ENCODE results near the gene MEGF6.
"Not testable (repeated sequence)": the region's sequence is repeated elsewhere in the genome, so short reads cannot be mapped to it uniquely, and the experiment has no call there.

Gene MEGF6

DNA sequence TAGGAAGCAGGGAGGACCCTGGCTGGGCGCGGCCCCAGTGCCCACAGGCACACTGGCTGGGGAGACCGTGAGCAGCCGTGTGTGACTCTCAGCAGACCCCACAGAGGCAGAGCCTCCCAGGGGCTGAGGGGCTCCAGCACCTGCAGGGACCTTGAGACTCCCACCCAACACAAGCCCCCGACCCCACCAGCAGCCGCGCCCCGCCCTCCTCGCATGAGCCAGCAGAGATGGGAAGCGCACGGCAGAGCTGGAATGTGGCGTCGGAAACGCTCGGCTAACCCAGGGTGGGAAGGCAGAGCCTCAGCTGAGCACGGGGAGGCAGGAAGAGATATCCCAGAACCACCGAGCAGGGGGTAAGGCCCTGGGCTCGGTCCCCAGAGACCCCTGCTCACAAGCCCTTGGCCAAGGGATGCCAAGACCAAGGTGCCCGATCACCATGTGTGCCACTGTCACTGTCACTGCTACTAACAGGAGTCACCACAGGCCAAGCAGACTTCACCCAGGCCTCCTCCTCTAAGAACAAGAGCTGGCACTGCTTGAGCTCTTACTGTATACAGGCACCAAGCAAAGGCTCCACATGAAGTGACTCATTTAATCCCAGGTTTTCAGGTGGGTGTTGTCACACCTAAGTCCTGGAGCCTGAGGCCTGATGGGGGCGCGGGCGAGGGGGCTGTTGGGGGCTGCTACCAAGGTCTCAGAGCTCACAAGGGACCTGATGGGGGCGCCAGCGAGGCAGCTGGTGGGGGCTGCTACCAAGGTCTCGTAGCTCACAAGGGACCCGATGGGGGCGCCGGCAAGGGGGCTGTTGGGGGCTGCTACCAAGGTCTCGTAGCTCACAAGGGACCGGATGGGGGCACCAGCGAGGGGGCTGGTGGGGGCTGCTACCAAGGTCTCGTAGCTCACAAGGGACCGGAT is 20.1 kb downstream of the MEGF6 start:
- no peak for DNase-seq (ENCODE audit: low spot score)

GRCh38 chr1:3590139-3590763 is 21.1 kb downstream of the MEGF6 start:
- DNase-seq (ENCODE audit: low spot score) = no peak

GRCh38 chr1:3588395-3588794 is 22.9 kb downstream of the MEGF6 start:
- DNase-seq (ENCODE audit: low spot score) = no peak

DNA sequence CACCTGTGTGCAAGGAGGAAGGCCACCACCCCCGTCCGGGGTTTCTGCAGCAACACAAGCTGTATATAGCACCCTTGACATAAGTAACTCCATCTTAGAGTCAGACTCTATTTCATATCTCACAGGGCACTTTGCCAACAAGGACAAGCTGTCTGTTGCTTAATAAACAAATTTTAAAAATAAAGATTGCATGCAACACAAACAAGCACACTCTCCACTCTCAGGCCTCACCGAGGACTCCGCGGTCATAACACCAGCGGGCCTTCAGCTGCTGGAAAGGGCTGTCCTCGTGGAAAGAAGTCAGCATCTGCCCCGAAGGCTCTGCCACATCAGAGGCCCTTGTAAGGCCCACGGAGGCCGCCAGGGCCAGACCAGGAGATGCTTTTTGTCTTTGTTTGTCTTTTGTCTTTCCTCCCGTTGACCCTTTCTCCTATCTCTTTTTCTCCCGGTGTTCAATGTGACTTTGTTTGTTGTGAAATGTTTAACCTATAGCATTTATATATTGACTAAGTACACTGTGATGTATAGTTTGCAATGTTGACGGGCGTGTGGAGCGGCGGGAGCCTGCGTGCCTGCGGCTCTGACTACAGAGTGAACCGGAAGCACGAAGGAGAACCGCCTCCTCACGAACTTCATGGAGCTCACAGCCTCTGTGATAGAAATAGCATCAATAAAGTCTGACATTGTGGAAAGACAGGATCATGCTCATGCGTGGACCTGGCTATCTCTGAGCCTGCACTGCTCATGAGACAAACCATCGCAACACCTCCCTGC is 24.1 kb downstream of the MEGF6 start:
- DNase-seq (ENCODE audit: low spot score) = no peak

DNA sequence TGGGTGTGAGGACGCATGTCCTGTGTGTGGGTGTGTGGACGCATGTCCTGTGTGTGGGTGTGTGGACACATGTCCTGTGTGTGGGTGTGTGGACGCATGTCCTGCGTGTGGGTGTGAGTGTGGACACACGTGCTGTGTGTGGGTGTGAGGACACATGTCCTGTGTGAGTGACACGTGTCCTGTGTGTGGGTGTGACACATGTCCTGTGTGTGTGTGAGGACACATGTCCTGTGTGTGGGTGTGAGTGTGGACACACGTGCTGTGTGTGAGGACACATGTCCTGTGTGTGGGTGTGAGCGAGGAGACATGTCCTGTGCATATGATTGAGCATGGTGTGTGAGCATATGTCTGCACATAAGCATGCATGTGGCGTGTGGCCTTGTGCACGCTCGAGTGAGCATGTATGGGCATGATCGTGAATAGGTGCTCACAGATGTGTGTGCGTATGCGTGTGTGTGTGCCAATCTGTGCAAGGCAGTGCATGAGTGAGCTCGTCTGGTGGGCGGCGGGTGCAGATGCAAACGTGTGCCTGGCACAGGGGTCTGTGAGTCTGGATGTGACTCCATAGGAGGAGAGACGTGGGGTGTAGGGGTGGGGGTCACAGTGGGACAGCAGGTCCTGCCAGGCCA is 25.3 kb downstream of the MEGF6 start:
- DNase-seq (ENCODE audit: low spot score) = no peak

- DNase-seq (ENCODE audit: low spot score) = not testable (repeated sequence)
These were observed 25.9 kb downstream of the MEGF6 start for GRCh38 chr1:3585353-3585868.

DNA sequence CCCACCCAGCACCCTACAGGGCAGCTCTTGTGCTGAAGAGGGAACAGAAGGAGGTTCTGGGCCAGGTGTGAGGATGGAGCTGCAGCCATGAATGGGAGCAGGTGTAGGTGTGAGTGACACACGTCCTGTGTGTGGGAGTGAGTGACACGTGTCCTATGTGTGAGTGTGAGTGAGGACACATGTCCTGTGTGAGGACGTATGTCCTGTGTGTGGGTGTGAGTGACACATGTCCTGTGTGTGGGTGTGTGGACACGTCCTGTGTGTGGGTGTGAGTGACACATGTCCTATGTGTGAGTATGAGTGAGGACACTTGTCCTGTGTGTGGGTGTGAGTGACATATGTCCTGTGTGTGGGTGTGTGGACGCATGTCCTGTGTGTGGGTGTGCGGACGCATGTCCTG is 26.4 kb downstream of the MEGF6 start:
- DNase-seq (ENCODE audit: low spot score) = no peak

DNA sequence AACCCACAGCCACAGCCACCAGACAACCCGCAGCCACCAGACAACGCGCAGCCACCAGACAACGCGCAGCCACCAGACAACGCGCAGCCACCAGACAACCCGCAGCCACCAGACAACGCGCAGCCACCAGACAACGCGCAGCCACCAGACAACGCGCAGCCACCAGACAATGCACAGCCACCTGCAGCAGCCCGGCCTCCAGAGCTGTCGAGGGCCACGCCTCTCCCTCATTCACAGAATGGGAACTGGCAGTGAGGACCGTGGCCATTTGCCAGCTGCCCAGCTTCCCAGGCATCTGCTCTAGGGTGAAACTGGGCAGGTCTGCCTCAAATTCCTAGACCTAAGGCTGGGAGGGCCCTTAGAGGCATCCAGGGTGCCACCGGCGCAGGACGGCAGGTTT is 27.6 kb downstream of the MEGF6 start:
- not testable (repeated sequence) for DNase-seq (ENCODE audit: low spot score)

GRCh38 chr1:3581296-3582036 is 29.8 kb downstream of the MEGF6 start:
- no peak for DNase-seq (ENCODE audit: low spot score)

DNA sequence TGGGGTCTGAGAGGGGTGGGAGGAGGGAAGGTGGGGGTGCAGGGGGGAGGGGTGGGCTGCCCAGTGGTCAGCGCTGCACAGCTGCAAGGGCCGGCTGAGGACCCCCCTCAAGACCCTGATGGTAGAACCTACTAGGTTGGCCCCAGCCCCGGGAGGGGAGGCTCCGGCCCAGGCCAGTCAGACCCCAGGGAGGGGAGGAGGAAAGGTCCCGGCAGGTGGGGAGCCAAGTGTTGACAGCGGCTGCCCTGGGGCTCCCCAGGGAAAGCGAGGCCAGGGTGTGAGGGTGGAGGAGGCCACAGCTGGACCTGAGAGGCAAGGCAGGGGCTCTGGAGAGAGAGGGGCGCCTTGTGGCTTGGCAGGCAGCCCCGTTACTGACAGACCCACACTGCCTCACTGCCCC is 31.1 kb downstream of the MEGF6 start:
- DNase-seq (ENCODE audit: low spot score) = no peak

DNA sequence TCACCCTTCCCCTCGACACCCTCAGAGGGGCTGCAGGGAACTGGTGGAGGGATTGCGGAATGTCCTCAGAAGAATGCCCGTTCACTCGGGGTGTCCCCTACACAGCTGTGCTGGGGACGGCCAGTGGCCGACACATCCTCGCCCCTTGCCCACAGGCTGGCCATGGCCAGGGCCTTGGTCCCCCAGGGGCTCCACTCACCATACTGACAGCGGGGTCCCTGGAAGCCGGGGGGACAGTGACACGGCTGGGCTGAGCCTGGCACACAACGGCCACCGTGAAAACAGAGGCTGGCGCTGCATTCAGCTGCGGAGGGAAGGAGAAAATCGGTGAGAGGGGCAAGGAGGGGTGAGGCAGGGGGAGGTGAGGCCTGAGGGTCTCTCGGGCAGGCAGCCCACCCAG is 31.7 kb downstream of the MEGF6 start:
- no peak for DNase-seq (ENCODE audit: low spot score)

DNA sequence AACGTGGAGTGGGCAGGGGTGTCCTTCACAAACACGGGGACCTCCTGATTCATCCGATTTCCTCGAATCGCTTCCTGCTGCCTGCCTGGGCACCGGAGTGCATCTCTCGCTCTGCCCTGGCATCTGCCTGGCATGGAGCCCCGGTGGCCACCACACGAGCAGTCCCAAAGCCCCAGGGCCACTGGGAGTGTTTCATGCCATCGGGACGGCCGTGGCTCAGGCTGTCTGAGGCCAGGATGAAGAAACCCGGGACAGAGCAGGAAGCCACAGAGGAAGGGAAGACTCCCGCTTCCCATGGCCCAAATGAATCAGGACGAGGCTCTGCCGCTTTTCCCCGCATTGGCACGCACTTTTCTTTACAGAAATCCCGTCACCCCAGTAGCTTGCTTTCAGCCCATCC is 32.4 kb downstream of the MEGF6 start:
- DNase-seq (ENCODE audit: low spot score) = no peak

- no peak for DNase-seq (ENCODE audit: low spot score)
These were observed 32.9 kb downstream of the MEGF6 start for GRCh38 chr1:3578433-3578805.

DNA sequence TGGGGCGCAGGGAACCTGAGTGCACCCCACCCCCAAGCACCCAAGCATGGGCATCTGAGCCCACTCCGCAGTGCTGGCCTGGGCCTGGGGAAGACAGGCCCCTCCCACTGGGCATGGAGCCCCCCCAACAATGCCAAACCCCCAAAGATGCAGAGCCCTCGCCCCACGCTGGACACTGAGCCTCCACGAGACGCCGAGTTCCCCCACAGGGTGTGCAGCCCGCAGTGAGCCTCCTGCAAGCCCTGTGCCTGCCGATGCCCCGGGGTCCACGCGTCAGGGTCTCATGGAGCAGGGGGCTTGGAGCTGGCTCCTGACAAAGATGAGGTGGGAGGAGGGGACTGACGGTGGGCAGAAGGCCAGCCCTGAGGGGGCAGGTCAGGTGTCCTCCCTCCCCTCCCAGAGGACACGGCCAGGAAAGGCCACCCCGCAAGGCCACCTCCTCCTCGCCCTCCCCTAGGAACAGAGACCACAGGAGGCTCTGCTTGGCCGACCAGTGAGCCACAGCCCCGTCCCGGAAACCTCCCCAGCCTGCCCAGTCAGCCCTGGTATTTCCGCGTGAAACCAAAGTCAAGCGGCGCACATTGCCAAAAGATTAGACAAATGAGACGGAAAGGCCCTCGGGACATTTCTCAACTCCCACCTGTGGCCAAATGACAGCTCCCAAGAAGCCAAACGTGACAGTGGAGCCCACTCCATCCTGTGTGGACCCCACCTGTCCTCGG is 33.4 kb downstream of the MEGF6 start:
- DNase-seq (ENCODE audit: low spot score) = no peak

- no peak for DNase-seq (ENCODE audit: low spot score)
These were observed 34.0 kb downstream of the MEGF6 start for GRCh38 chr1:3577300-3577699.

DNA sequence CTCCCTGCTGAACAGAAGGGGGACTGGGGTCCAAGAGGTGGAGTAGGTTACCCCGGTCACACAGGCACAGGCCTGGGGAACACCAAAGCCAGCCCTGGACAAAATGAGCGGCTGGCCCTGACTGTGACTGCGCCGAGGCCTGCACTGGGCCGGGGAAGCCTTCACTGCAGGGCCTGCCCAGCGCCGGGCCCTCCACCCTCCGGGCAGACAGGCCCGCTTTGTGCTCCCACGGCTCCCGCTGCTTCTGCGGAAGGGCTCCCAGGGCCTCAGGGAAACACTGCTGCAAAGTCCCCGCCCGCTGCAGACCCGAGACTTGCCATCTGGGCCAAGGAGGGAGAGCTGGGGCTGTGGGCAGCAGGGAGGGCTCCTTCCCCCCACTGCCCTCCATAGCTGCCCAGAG is 35.3 kb downstream of the MEGF6 start:
- DNase-seq (ENCODE audit: low spot score) = no peak

GRCh38 chr1:3575515-3575914 is 35.8 kb downstream of the MEGF6 start:
- DNase-seq (ENCODE audit: low spot score) = not testable (repeated sequence)

GRCh38 chr1:3573500-3573899 is 37.8 kb downstream of the MEGF6 start:
- DNase-seq (ENCODE audit: low spot score) = no peak

- not testable (repeated sequence) for DNase-seq (ENCODE audit: low spot score)
These were observed 38.7 kb downstream of the MEGF6 start for GRCh38 chr1:3572638-3573037.

- no peak for DNase-seq (ENCODE audit: low spot score)
These were observed 40.0 kb downstream of the MEGF6 start for GRCh38 chr1:3571263-3571662.

Measured in CD4-positive, alpha-beta T cell treated with Interleukin-6 at 100 ng/mL for 8 hours (primary cell).